Mesenchymal stem cell (in vitro differentiated cells and primary cell): ENCODE results near the gene EHD4.

ENCODE experiments used
- DNase-seq: peaks from one replicate; pipeline ENCODE4 v3.0.0-alpha.2; 2013
- H2AFZ ChIP-seq: one replicate; pipeline ENCODE4 v1.6.1; 2013; ENCODE audit warnings: low read depth, mild to moderate bottlenecking, control low read depth, inconsistent platforms, low read length, moderate library complexity
- H2AK5ac ChIP-seq: 2 replicates; pipeline ENCODE4 v1.6.1; 2013; ENCODE audit warnings: low read length, moderate library complexity, mild to moderate bottlenecking, inconsistent platforms; ENCODE audit not compliant: severe bottlenecking
- H2BK120ac ChIP-seq: one replicate; pipeline ENCODE4 v1.6.1; 2013; ENCODE audit warnings: low read depth, mild to moderate bottlenecking, inconsistent platforms, low read length, moderate library complexity
- H2BK12ac ChIP-seq, 2 experiments: one replicate each; pipeline ENCODE4 v1.6.1; 2013; ENCODE audit warnings: inconsistent platforms in 2 of 2, low read length in 2 of 2, mild to moderate bottlenecking in 2 of 2, moderate library complexity in 2 of 2, control low read depth in 1 of 2
- H2BK15ac ChIP-seq: one replicate; pipeline ENCODE4 v1.6.1; 2013; ENCODE audit warnings: mild to moderate bottlenecking, low read depth, inconsistent platforms; ENCODE audit not compliant: poor library complexity, severe bottlenecking
- H2BK5ac ChIP-seq: 2 replicates; pipeline ENCODE4 v1.6.1; 2013; ENCODE audit warnings: low read depth, mild to moderate bottlenecking, low read length, control low read depth, inconsistent platforms; ENCODE audit not compliant: poor library complexity, severe bottlenecking
- H3K14ac ChIP-seq, 2 experiments: one replicate each; pipeline ENCODE4 v1.6.1; 2013; ENCODE audit warnings: inconsistent platforms in 2 of 2, low read length in 2 of 2, control low read depth in 1 of 2, mild to moderate bottlenecking in 1 of 2, moderate library complexity in 1 of 2
- H3K18ac ChIP-seq, 2 experiments: one replicate each; pipeline ENCODE4 v1.6.1; 2013; ENCODE audit warnings: inconsistent platforms in 2 of 2, low read length in 2 of 2, control low read depth in 1 of 2, low read depth in 1 of 2, mild to moderate bottlenecking in 1 of 2
- H3K23ac ChIP-seq, 2 experiments: one replicate each; pipeline ENCODE4 v1.6.1; 2013; ENCODE audit warnings: inconsistent platforms in 2 of 2, low read length in 2 of 2, mild to moderate bottlenecking in 2 of 2, moderate library complexity in 2 of 2, control low read depth in 1 of 2
- H3K27ac ChIP-seq: 2 replicates; pipeline ENCODE4 v1.5.1; 2013; ENCODE audit warnings: mild to moderate bottlenecking, moderate library complexity, low read length, control low read depth, inconsistent platforms; ENCODE audit not compliant: poor library complexity, severe bottlenecking
- H3K27me3 ChIP-seq, 2 experiments: 2 replicates each; pipeline versions ENCODE4 v1.6.1 to v1.7.0; 2013; ENCODE audit warnings: low read length in 2 of 2, mild to moderate bottlenecking in 2 of 2, moderate library complexity in 2 of 2, control low read depth in 1 of 2, inconsistent platforms in 1 of 2; ENCODE audit not compliant: control insufficient read depth in 1 of 2, insufficient read depth in 1 of 2
- H3K36me3 ChIP-seq, 2 experiments: 2 replicates each; pipeline versions ENCODE4 v1.6.1 to v1.7.0; 2013; ENCODE audit warnings: low read length in 2 of 2, control low read depth in 1 of 2, inconsistent platforms in 1 of 2, low read depth in 1 of 2, mild to moderate bottlenecking in 1 of 2; ENCODE audit not compliant: insufficient read depth in 2 of 2, control insufficient read depth in 1 of 2
- H3K4ac ChIP-seq, 2 experiments: one replicate each; pipeline ENCODE4 v1.6.1; 2013; ENCODE audit warnings: inconsistent platforms in 2 of 2, low read length in 2 of 2, mild to moderate bottlenecking in 2 of 2, moderate library complexity in 2 of 2, control low read depth in 1 of 2, low read depth in 1 of 2
- H3K4me1 ChIP-seq: 2 replicates; pipeline ENCODE4 v1.6.1; 2013; ENCODE audit warnings: low read depth, low read length, control low read depth; ENCODE audit not compliant: control insufficient read depth, insufficient read depth
- H3K4me2 ChIP-seq: 2 replicates; pipeline ENCODE4 v1.6.1; 2013; ENCODE audit warnings: low read length, mild to moderate bottlenecking, inconsistent platforms; ENCODE audit not compliant: poor library complexity, severe bottlenecking
- H3K4me3 ChIP-seq, 2 experiments: 2 replicates each; pipeline versions ENCODE4 v1.5.1 to v1.7.0; 2013; ENCODE audit warnings: low read length in 2 of 2, mild to moderate bottlenecking in 2 of 2, control low read depth in 1 of 2, low read depth in 1 of 2; ENCODE audit not compliant: insufficient read depth in 1 of 2
- H3K79me1 ChIP-seq: replicated peaks from 2 replicates; pipeline ENCODE4 v1.6.1; 2013; ENCODE audit warnings: mild to moderate bottlenecking, control low read depth, low read length, inconsistent platforms; ENCODE audit not compliant: poor library complexity, severe bottlenecking
- H3K9ac ChIP-seq: 2 replicates; pipeline ENCODE4 v1.7.0; 2013; ENCODE audit warnings: mild to moderate bottlenecking, low read length, moderate library complexity
- H3K9me3 ChIP-seq: 2 replicates; pipeline ENCODE4 v1.7.0; 2013; ENCODE audit warnings: mild to moderate bottlenecking, low read length; ENCODE audit not compliant: control insufficient read depth
- H4K8ac ChIP-seq: one replicate; pipeline ENCODE4 v1.6.1; 2013; ENCODE audit warnings: inconsistent platforms, mild to moderate bottlenecking, low read length, moderate library complexity
- H4K91ac ChIP-seq: one replicate; pipeline ENCODE4 v1.6.1; 2013; ENCODE audit warnings: mild to moderate bottlenecking, low read length, inconsistent platforms
- WGBS: methylation state at CpG from one replicate; pipeline ENCODE4 v1.1.7; 2013; ENCODE audit warnings: mixed read lengths; 5-methylcytosine and 5-hydroxymethylcytosine counted together

Gene EHD4

DNA sequence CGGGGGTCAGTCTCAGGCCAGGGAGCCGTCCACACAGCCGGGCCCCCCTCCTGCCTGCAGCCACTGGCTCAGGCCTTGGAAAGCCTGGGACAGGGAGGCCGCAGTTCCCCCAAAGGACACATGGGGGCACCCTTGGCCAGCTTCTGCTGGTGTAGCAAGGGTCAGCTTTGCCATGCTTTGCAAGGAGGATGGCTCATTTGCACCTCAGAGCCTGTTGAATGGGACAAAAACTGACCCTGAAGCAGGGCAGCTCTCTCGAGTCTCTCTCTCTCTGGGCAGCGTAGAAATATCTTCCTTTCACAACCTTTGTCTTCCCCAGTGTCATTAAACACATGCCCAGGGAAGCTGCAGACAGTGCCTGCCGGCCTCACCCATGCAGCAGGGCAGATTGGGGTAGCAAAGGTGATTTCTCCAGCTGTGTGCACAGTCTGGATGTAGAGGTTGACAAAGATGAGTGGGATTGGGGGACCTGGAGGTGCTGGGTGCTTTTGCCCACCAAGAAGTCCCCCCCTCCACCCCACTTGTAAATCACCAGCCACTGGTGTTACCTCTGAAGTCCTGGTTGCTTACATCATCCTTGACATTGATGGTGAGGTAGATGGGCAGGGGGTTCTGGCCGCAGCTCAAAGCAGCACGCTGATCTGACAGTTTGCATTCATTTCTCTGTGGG lies 17.4 kb upstream of the EHD4 start:
- Histone ChIP-seq H2AFZ (no peak overlapping the region), H3K9ac (no peak overlapping the region), H2AK5ac (no peak overlapping the region), H2BK5ac (no peak overlapping the region), H2BK15ac (no peak overlapping the region), H3K18ac (no peak overlapping the region), H2BK12ac (no peak overlapping the region), H3K9me3 (no peaks in the 10 kb centered on the region), H3K27me3 (peaks cover 6 to 49% of the 10 kb centered on the region in 2 experiments), H3K4ac (no peak overlapping the region), H3K36me3 (no peaks in the 10 kb centered on the region), H4K8ac (no peak overlapping the region), H3K14ac (no peak overlapping the region), H4K91ac (no peak overlapping the region), H3K4me1 (no peaks in the 10 kb centered on the region), H3K4me2 (no peak overlapping the region), H3K23ac (no peak overlapping the region), H2BK120ac (no peak overlapping the region), H3K27ac (no peak overlapping the region), H3K79me1 (no peaks in the 10 kb centered on the region), H3K4me3 (no peak overlapping the region)
- DNase-seq: peak; percentile 71
- WGBS: 16% methylated on average over 8 of the region's 9 CpGs

DNA sequence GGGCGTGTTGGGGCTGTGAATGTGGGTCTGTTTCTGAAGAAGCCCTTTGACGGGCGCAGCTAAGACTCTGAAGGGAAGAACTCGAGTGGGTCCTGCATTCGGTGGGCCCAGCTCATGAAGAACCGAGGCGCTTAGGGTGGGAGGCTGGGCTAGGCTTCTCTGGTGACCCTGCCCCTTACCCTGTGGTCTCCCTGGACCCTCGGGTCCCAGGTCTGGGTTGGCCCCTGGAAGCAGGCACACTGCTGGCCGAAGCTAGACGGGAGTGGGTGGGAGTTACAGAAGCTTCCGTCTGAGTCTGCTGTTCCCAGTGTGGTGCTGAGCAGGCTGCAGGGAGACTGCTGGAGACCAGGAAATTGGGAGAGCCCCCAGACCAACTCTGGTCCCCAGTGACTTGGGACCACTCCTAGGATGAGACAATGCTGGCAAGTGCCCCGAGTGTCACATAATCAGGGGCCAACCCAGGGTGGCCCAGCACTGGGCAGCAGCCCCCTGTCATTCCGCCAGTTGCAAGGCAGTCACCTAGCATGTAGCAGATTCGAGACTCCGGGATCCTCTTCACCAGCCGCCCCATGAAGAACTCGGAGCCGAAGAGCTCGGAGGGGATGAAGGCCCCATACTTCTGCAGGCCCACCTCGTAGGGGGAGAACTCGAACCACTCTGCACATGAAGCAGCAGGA lies 16.7 kb upstream of the EHD4 start:
- Histone ChIP-seq H3K14ac (no peak overlapping the region), H3K4ac (peak overlapping the region in 1 of 2 experiments; percentile 25), H2AK5ac (no peak overlapping the region), H2BK15ac (no peak overlapping the region), H3K4me1 (no peaks in the 10 kb centered on the region), H4K91ac (no peak overlapping the region), H3K79me1 (no peaks in the 10 kb centered on the region), H4K8ac (no peak overlapping the region), H3K23ac (no peak overlapping the region), H3K9ac (no peak overlapping the region), H2AFZ (no peak overlapping the region), H3K4me2 (no peak overlapping the region), H2BK5ac (no peak overlapping the region), H3K27me3 (peaks cover 6 to 54% of the 10 kb centered on the region in 2 experiments), H3K4me3 (no peak overlapping the region), H2BK12ac (no peak overlapping the region), H3K27ac (no peak overlapping the region), H3K18ac (no peak overlapping the region), H3K9me3 (no peaks in the 10 kb centered on the region), H3K36me3 (no peaks in the 10 kb centered on the region), H2BK120ac (no peak overlapping the region)
- DNase-seq: no peak
- WGBS: 75% methylated on average over 21 of the region's 21 CpGs

DNA sequence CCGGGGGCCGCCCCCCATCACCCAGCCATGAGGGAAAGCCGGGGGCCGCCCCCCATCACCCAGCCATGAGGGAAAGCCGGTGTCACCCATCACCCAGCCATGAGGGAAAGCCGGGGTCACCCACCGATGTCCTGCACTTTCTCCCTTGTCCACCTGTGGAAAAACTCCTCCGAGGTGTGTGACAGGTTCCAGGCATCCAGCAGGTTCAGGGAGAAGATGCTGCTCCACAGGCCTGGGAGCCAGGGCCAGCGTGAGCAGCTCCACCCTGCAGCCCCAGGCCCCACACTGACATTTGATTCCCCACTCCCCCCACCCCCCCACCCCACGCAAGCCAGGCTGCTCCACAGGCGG lies 15.5 kb upstream of the EHD4 start:
- WGBS: 70% methylated on average over 10 of the region's 11 CpGs
- H3K79me1 ChIP-seq: no peaks in the 10 kb centered on the region
- DNase-seq: no peak
- no peak overlapping the region for H2AFZ ChIP-seq
- no peak overlapping the region for H3K9ac ChIP-seq
- H4K91ac ChIP-seq: no peak overlapping the region
- no peaks in the 10 kb centered on the region for H3K4me1 ChIP-seq
- no peak overlapping the region for H3K18ac ChIP-seq
- H3K14ac ChIP-seq: no peak overlapping the region
- no peak overlapping the region for H2BK5ac ChIP-seq
- no peak overlapping the region for H2BK12ac ChIP-seq
- no peak overlapping the region for H3K27ac ChIP-seq
- peaks cover 6 to 48% of the 10 kb centered on the region in 2 experiments for H3K27me3 ChIP-seq
- no peak overlapping the region for H3K4me2 ChIP-seq
- H3K23ac ChIP-seq: no peak overlapping the region
- no peak overlapping the region for H3K4ac ChIP-seq
- H2BK15ac ChIP-seq: no peak overlapping the region
- H2BK120ac ChIP-seq: no peak overlapping the region
- no peaks in the 10 kb centered on the region for H3K9me3 ChIP-seq
- H3K36me3 ChIP-seq: no peaks in the 10 kb centered on the region
- H2AK5ac ChIP-seq: no peak overlapping the region
- no peak overlapping the region for H3K4me3 ChIP-seq
- no peak overlapping the region for H4K8ac ChIP-seq

DNA sequence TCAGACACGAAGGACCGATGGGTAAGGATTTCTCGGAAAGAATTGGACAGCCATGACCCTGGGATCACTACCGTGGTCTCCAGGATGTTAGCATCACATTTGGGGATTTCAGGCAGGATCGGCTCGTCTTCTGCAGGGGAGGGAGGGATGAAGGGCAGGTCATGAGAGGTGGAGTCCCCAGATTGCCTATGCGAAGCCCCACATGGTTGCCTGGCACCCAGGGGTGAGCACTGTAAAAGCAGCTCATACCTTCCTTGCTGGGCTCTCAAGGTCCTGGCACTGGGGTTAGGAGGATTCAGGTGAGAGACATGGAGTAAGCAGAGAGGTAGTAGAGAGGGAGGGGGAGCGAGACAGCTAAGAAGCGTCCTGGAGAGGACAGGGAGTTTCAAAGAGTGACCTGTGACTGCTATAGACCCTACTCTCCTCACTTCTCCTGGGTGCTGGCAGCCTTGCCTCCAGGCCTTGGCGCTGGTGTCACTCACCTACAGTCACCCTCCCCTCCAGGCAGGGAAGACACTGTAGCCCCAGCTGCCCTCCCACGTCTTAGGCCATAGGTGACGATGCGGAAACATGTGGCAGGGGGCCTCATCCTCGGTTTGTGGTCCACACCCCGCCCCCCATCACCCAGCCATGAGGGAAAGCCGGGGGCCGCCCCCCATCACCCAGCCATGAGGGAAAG lies 15.0 kb upstream of the EHD4 start:
- 83% methylated on average over 14 of the region's 17 CpGs for WGBS
- H2BK5ac ChIP-seq: no peak overlapping the region
- H3K4me1 ChIP-seq: peaks cover 2% of the 10 kb centered on the region
- no peak overlapping the region for H3K9ac ChIP-seq
- H3K27me3 ChIP-seq: peaks cover 6 to 47% of the 10 kb centered on the region in 2 experiments
- H2BK120ac ChIP-seq: no peak overlapping the region
- H3K36me3 ChIP-seq: no peaks in the 10 kb centered on the region
- no peak overlapping the region for H2AFZ ChIP-seq
- no peak overlapping the region for H3K4ac ChIP-seq
- no peaks in the 10 kb centered on the region for H3K79me1 ChIP-seq
- H2AK5ac ChIP-seq: no peak overlapping the region
- H3K18ac ChIP-seq: no peak overlapping the region
- no peaks in the 10 kb centered on the region for H3K9me3 ChIP-seq
- H4K8ac ChIP-seq: no peak overlapping the region
- no peak overlapping the region for H4K91ac ChIP-seq
- H3K27ac ChIP-seq: no peak overlapping the region
- no peak overlapping the region for H3K4me3 ChIP-seq
- no peak overlapping the region for H3K4me2 ChIP-seq
- H2BK12ac ChIP-seq: no peak overlapping the region
- no peak overlapping the region for H3K23ac ChIP-seq
- H2BK15ac ChIP-seq: no peak overlapping the region
- DNase-seq: no peak
- H3K14ac ChIP-seq: no peak overlapping the region
